ENCODE data around the gene SPATA2L.
A peak's percentile ranks its signal among the peaks of the same experiment; 100 is the strongest.

Gene SPATA2L

DNA sequence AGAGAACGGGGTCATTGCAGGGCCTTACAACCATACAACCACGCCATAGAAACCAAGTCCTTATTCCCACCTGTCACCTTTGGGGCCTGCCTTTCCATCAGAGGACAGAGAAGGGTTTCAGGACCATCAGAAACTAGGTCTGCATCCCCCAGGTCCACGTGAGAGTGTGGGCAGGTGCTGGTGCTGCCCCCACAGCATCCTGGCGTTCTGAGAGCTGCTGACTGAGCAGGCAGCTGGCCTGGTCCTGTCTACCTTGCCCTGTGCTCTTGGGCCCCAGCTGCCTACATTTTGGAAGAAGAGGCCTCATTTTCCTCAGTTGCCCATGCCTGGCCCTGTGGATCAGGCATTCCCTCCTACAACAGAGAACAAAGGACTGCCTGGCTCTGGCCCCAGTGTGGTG lies 41.4 kb upstream of the SPATA2L start:
- TF ChIP-seq, protein P1, sequence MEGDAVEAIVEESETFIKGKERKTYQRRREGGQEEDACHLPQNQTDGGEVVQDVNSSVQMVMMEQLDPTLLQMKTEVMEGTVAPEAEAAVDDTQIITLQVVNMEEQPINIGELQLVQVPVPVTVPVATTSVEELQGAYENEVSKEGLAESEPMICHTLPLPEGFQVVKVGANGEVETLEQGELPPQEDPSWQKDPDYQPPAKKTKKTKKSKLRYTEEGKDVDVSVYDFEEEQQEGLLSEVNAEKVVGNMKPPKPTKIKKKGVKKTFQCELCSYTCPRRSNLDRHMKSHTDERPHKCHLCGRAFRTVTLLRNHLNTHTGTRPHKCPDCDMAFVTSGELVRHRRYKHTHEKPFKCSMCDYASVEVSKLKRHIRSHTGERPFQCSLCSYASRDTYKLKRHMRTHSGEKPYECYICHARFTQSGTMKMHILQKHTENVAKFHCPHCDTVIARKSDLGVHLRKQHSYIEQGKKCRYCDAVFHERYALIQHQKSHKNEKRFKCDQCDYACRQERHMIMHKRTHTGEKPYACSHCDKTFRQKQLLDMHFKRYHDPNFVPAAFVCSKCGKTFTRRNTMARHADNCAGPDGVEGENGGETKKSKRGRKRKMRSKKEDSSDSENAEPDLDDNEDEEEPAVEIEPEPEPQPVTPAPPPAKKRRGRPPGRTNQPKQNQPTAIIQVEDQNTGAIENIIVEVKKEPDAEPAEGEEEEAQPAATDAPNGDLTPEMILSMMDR (IDR thresholded peaks at IDR 0.05), result no peak
- TF ChIP-seq ZFX (IDR thresholded peaks at IDR 0.05; ENCODE audit: borderline replicate concordance), result no peak
- peak overlapping the region; percentile 35 for H3K27ac ChIP-seq

GRCh38 chr16:89741342-89742014 lies 40.0 kb upstream of the SPATA2L start:
- peak overlapping the region; percentile 35 for H3K27ac ChIP-seq
- TF ChIP-seq ZFX (IDR thresholded peaks at IDR 0.05; ENCODE audit: borderline replicate concordance), result no peak
- TF ChIP-seq, protein P1 (IDR thresholded peaks at IDR 0.05), result no peak

DNA sequence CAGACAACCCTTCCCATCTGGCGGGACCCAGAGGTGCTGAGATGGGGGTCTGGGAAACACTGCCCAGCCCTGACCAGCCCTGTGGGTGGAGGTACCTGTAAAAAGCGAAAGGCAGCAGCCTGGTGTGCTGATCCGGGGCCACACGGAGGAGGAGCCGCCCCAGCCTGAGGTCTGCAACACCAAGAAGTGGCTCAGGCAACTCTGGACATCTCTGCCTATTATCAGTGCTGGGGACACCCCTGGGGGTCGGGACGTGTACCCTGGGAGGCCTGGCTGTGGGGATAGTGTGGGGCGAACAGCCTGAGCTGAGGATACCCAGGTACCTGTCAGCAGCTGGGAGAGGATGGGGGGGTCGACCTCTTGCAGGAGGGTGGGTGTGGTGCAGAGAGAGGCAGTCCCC lies 37.9 kb upstream of the SPATA2L start:
- H3K27ac ChIP-seq, result peak overlapping the region; percentile 35; the same call in 1 of the 2 replicates
- TF ChIP-seq, protein P1 (IDR thresholded peaks at IDR 0.05), result no peak
- no peak for TF ChIP-seq ZFX (IDR thresholded peaks at IDR 0.05; ENCODE audit: borderline replicate concordance)

DNA sequence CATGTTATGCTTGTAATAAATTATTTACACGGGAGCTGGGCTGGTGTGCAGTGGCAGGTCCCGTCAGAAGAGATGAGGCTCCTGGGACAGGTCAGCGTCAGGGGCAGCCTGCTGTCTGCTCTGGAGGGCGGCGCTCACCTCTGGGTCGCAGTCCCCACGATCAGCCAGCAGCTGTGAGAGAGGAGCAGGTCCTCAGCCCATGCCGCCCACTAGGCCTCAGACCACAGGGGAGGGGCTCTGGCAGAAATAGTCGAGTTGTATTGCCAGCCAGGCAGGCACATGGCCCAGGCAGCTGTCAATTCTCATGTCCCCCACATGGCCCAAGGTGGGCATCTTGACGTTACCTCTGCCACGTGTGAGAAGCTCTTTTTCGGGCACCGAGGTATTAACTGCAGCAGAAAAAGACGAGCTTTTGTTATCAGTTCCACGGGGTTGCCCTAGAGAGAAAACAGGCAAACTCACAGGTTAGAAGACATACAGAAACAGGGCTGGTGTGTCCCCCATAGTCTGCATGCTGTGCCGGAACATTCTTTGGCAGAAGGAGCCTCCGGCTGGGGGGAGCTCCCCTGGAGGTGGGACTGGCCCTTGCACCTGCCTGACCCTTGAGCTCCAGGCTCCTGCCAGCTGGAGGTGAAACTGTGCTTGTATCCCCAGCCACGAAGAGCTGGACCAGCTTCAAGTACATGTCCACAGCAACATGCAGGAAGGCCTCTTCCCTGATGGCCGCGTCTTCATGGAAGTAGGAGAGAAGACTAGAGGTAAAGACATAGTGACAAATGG lies 37.2 kb upstream of the SPATA2L start:
- 0 out of 2 replicates have a peak overlapping the region, but pooled peaks have one; percentile 29 for H3K27ac ChIP-seq
- TF ChIP-seq ZFX (IDR thresholded peaks at IDR 0.05; ENCODE audit: borderline replicate concordance), result no peak
- TF ChIP-seq, protein P1 (IDR thresholded peaks at IDR 0.05), result no peak

DNA sequence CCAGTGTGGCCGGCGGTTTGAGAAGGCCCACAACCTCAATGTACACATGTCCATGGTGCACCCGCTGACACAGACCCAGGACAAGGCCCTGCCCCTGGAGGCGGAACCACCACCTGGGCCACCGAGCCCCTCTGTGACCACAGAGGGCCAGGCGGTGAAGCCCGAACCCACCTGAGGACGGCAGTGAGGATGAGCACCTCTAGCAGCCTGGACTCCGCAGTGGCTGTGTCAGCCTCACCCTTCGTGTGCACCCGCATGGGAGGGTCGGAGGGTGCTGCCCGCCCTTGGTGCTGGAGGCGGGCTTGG lies 36.5 kb upstream of the SPATA2L start:
- no peak for TF ChIP-seq ZFX (IDR thresholded peaks at IDR 0.05; ENCODE audit: borderline replicate concordance)
- TF ChIP-seq, protein P1 (IDR thresholded peaks at IDR 0.05), result no peak
- no peak overlapping the region; the same call in 1 of the 2 replicates for H3K27ac ChIP-seq

GRCh38 chr16:89737341-89738071 lies 36.0 kb upstream of the SPATA2L start:
- H3K27ac ChIP-seq, result peak overlapping the region; percentile 3; the same call in 1 of the 2 replicates
- TF ChIP-seq, protein P1 (IDR thresholded peaks at IDR 0.05), result no peak
- no peak for TF ChIP-seq ZFX (IDR thresholded peaks at IDR 0.05; ENCODE audit: borderline replicate concordance)

All from 22Rv1 (cell line).